Colonic mucosa (tissue), 4 donors: ENCODE data around the gene PURA. TPM values are rescaled to one million over a fixed set of nuclear protein-coding genes. Genes with fewer than 3 reads are reported as not detected.

ENCODE experiments used
- DNase-seq: peaks from one replicate; pipeline ENCODE4 v3.0.0-alpha.2; 2020
- H3K27ac ChIP-seq: fragments of 200-600 bp; one replicate; pipeline ENCODE4 v1.8.0; 2021
- H3K27me3 ChIP-seq: fragments of 200-600 bp; one replicate; pipeline ENCODE4 v1.8.0; 2021
- H3K36me3 ChIP-seq: fragments of 200-600 bp; one replicate; pipeline ENCODE4 v1.8.0; 2021
- H3K4me1 ChIP-seq: fragments of 200-600 bp; one replicate; pipeline ENCODE4 v1.8.0; 2021; ENCODE audit warnings: mild to moderate bottlenecking
- H3K4me3 ChIP-seq: fragments of 200-600 bp; one replicate; pipeline ENCODE4 v1.8.0; 2021
- H3K9ac ChIP-seq, 2 donors: one replicate each; pipeline ENCODE4 v1.7.0; 2013; ENCODE audit warnings: control low read depth in 2 of 2, low read depth in 2 of 2, low read length in 2 of 2
- H3K9me3 ChIP-seq: fragments of 200-600 bp; one replicate; pipeline ENCODE4 v1.8.0; 2021
- CTCF ChIP-seq: fragments of 200-600 bp; IDR thresholded peaks from one replicate; pipeline ENCODE4 v1.8.0; 2022; ENCODE audit warnings: antibody characterized with exemption, mild to moderate bottlenecking
- intact Hi-C: fragments of 100-400 bp; cut with DNase I; formaldehyde crosslinking; loops from one replicate; pipeline ENCODE4 v1.14.1; 2022
- total RNA-seq, 2 donors: library from RNA; stranded (reverse); fragmentation: NEBNext Ultra II Directional in 1 of 2; extraction: Animal tissue kit (Norgen Biotek cat#: 25700) in 1 of 2; gene quantifications; one replicate each; pipeline ENCODE4 v1.2.1, GENCODE V29; 2021
- donor health status: healthy.
- donor health status: DM: no; HTN: no; CAD: no.
- donor health status: DM: no; HTN: no; CAD: no.

The PURA gene
- total RNA-seq, 2 donors from 2014 or later: 20.5 to 21.6 TPM

- no peak for DNase-seq
- Histone ChIP-seq H3K9me3 (no peaks in the 10 kb centered on the region), H3K27me3 (no peaks in the 10 kb centered on the region), H3K27ac (no peak overlapping the region), H3K4me3 (no peak overlapping the region), H3K9ac (no peak overlapping the region), H3K36me3 (no peaks in the 10 kb centered on the region), H3K4me1 (no peaks in the 10 kb centered on the region)
- intact Hi-C loops: no loop called here
- TF ChIP-seq CTCF: no peak
These were observed 20.7 kb upstream of the PURA start for GRCh38 chr5:140093179-140093578.

GRCh38 chr5:140093866-140094265, 20.0 kb upstream of the PURA start:
- Histone ChIP-seq H3K27ac (no peak overlapping the region), H3K36me3 (no peaks in the 10 kb centered on the region), H3K9me3 (no peaks in the 10 kb centered on the region), H3K9ac (no peak overlapping the region), H3K27me3 (no peaks in the 10 kb centered on the region), H3K4me3 (no peak overlapping the region), H3K4me1 (no peaks in the 10 kb centered on the region)
- no peak for DNase-seq
- intact Hi-C loops: no loop called here
- TF ChIP-seq CTCF: no peak

- Histone ChIP-seq H3K36me3 (no peaks in the 10 kb centered on the region), H3K27me3 (no peaks in the 10 kb centered on the region), H3K27ac (no peak overlapping the region), H3K9ac (no peak overlapping the region), H3K4me3 (no peak overlapping the region), H3K9me3 (no peaks in the 10 kb centered on the region), H3K4me1 (no peaks in the 10 kb centered on the region)
- intact Hi-C loops: no loop called here
- no peak for DNase-seq
- no peak for TF ChIP-seq CTCF
These were observed 19.0 kb upstream of the PURA start for GRCh38 chr5:140094889-140095288.

- Histone ChIP-seq H3K36me3 (no peaks in the 10 kb centered on the region), H3K9ac (no peak overlapping the region), H3K27me3 (no peaks in the 10 kb centered on the region), H3K9me3 (no peaks in the 10 kb centered on the region), H3K4me1 (no peaks in the 10 kb centered on the region), H3K4me3 (no peak overlapping the region), H3K27ac (no peak overlapping the region)
- intact Hi-C loops: no loop called here
- no peak for DNase-seq
- TF ChIP-seq CTCF: no peak
These were observed 12.7 kb upstream of the PURA start for GRCh38 chr5:140101179-140101578.

GRCh38 chr5:140103154-140103553, 10.8 kb upstream of the PURA start:
- TF ChIP-seq CTCF: no peak
- intact Hi-C loops: no loop called here

GRCh38 chr5:140104100-140104499, 9.8 kb upstream of the PURA start:
- intact Hi-C loops: no loop called here
- H3K9ac ChIP-seq: no peak overlapping the region
- H3K9me3 ChIP-seq: no peaks in the 10 kb centered on the region
- H3K27me3 ChIP-seq: no peaks in the 10 kb centered on the region
- no peak overlapping the region for H3K27ac ChIP-seq
- no peaks in the 10 kb centered on the region for H3K36me3 ChIP-seq
- no peaks in the 10 kb centered on the region for H3K4me1 ChIP-seq
- no peak overlapping the region for H3K4me3 ChIP-seq
- DNase-seq: no peak
- TF ChIP-seq CTCF: no peak

More at GRCh38 chr5:140103154-140103553, 10.8 kb upstream of the PURA start:
- H3K9me3 ChIP-seq: no peaks in the 10 kb centered on the region
- H3K9ac ChIP-seq: no peak overlapping the region
- no peak for DNase-seq
- no peaks in the 10 kb centered on the region for H3K4me1 ChIP-seq
- H3K27ac ChIP-seq: no peak overlapping the region
- no peak overlapping the region for H3K4me3 ChIP-seq
- no peaks in the 10 kb centered on the region for H3K27me3 ChIP-seq
- H3K36me3 ChIP-seq: no peaks in the 10 kb centered on the region
